B cell (primary cell): Measurements from ENCODE around the gene RASL10B. TPM values are rescaled to one million over a fixed set of nuclear protein-coding genes. Genes with fewer than 3 reads are reported as not detected.

Source experiments
- ATAC-seq: fragments of 200-7000 bp; cut with Tn5 transposase; one replicate; pipeline ENCODE4 v1.10.0; 2021; ENCODE audit warnings: low read depth, mild to moderate bottlenecking, moderate number of reproducible peaks, moderate library complexity
- CTCF ChIA-PET: fragments of 350-600 bp; sonication (Branson Sonifier 250); formaldehyde crosslinking; loops from one replicate; lab custom pipeline; 2021; ENCODE audit warnings: antibody characterized with exemption, inconsistent platforms; lab: Charles Lee
- POLR2A ChIA-PET: fragments of 350-600 bp; sonication (Branson Sonifier 250); formaldehyde crosslinking; loops from one replicate; lab custom pipeline; 2021; ENCODE audit warnings: antibody characterized with exemption; lab: Charles Lee
- DNase-seq: peaks from one replicate; pipeline ENCODE4 v3.0.0; 2013
- H2AFZ ChIP-seq: 2 replicates; pipeline ENCODE4 v1.6.1; 2012; ENCODE audit warnings: mild to moderate bottlenecking, low read depth, low read length; ENCODE audit not compliant: insufficient read depth, poor library complexity, severe bottlenecking
- H3K27ac ChIP-seq, 2 donors: 1 replicate in 1 of 2; 2 replicates in 1 of 2; pipeline ENCODE4 v1.5.1; 2012 to 2013; ENCODE audit warnings: low read length in 2 of 2, mild to moderate bottlenecking in 2 of 2, moderate library complexity in 1 of 2
- H3K27me3 ChIP-seq, 4 experiments: fragments of 200-600 bp in 1 of 4; sonication (generic) in 1 of 4; replicated peaks in 1 of 4; 1 replicate in 2 of 4; 2 replicates in 2 of 4; pipeline versions ENCODE4 v1.6.1 to v1.7.0; 2013 to 2016; ENCODE audit warnings: low read length in 3 of 4, mild to moderate bottlenecking in 2 of 4, mixed read lengths in 1 of 4, moderate library complexity in 1 of 4; ENCODE audit not compliant: insufficient read depth in 4 of 4, control insufficient read depth in 3 of 4; ENCODE audit errors: control extremely low read depth in 1 of 4
- H3K36me3 ChIP-seq, 2 experiments: replicated peaks in 1 of 2; 1 replicate in 1 of 2; 2 replicates in 1 of 2; pipeline versions ENCODE4 v1.6.1 to v1.7.1; 2013; ENCODE audit warnings: low read length in 1 of 2; ENCODE audit not compliant: insufficient read depth in 2 of 2, control insufficient read depth in 1 of 2; ENCODE audit errors: control extremely low read depth in 1 of 2, extremely low read depth in 1 of 2
- H3K4me1 ChIP-seq, 2 donors: fragments of 200-600 bp in 1 of 2; sonication (generic) in 1 of 2; 1 replicate in 1 of 2; 2 replicates in 1 of 2; pipeline versions ENCODE4 v1.5.1 to v1.6.1; 2013 to 2017; ENCODE audit warnings: low read length in 2 of 2; ENCODE audit not compliant: control insufficient read depth in 2 of 2, insufficient read depth in 2 of 2
- H3K4me2 ChIP-seq: replicated peaks from 2 replicates; pipeline ENCODE3; 2012; ENCODE audit warnings: mild to moderate bottlenecking, low read depth, low read length; ENCODE audit not compliant: poor library complexity, severe bottlenecking
- H3K4me3 ChIP-seq, 5 experiments: fragments of 200-600 bp in 1 of 5; sonication (generic) in 1 of 5; 1 replicate in 3 of 5; 2 replicates in 2 of 5; pipeline versions ENCODE4 v1.5.1 to v1.7.0; 2011 to 2016; ENCODE audit warnings: low read length in 4 of 5, mild to moderate bottlenecking in 4 of 5, low read depth in 2 of 5, control low read depth in 1 of 5, moderate library complexity in 1 of 5; ENCODE audit not compliant: insufficient read depth in 1 of 5; ENCODE audit errors: control extremely low read depth in 1 of 5, extremely low read depth in 1 of 5
- H3K79me2 ChIP-seq: fragments of 200-600 bp; sonication (generic); one replicate; pipeline ENCODE4 v1.6.0; 2016; ENCODE audit warnings: low read length; ENCODE audit not compliant: control insufficient read depth, insufficient read depth
- H3K9ac ChIP-seq: fragments of 200-600 bp; sonication (generic); 2 replicates; pipeline ENCODE4 v1.6.1; 2017; ENCODE audit warnings: mild to moderate bottlenecking, low read length, moderate library complexity
- H3K9me3 ChIP-seq, 3 donors: one replicate each; pipeline versions ENCODE4 v1.6.1 to v1.7.1; 2013; ENCODE audit warnings: low read length in 2 of 3; ENCODE audit not compliant: control insufficient read depth in 2 of 3, insufficient read depth in 1 of 3; ENCODE audit errors: control extremely low read depth in 1 of 3
- H4K20me1 ChIP-seq: 2 replicates; pipeline ENCODE4 v1.6.0; 2012; ENCODE audit warnings: mild to moderate bottlenecking, low read length; ENCODE audit not compliant: insufficient read depth, control insufficient read depth, poor library complexity, severe bottlenecking
- H3K27ac Mint-ChIP-seq: one replicate; pipeline ENCODE4 v1.8.0; 2021; ENCODE audit warnings: mixed read lengths
- H3K27me3 Mint-ChIP-seq: one replicate; pipeline ENCODE4 v1.8.0; 2021; ENCODE audit warnings: mixed read lengths
- H3K4me1 Mint-ChIP-seq: one replicate; pipeline ENCODE4 v1.8.0; 2021; ENCODE audit warnings: mixed read lengths
- H3K4me3 Mint-ChIP-seq: one replicate; pipeline ENCODE4 v1.8.0; 2021; ENCODE audit warnings: mixed read lengths
- H3K9me3 Mint-ChIP-seq: one replicate; pipeline ENCODE4 v1.8.0; 2022; ENCODE audit warnings: mixed read lengths; ENCODE audit not compliant: insufficient read depth
- EZH2 ChIP-seq: IDR thresholded peaks from 2 replicates; pipeline ENCODE4 v1.6.1; 2012; ENCODE audit warnings: borderline replicate concordance, low read depth, mild to moderate bottlenecking, moderate library complexity, low read length; ENCODE audit not compliant: insufficient read depth, poor library complexity, severe bottlenecking
- WGBS: methylation state at CpG from one replicate; pipeline ENCODE4 v1.1.5; 2013; ENCODE audit warnings: missing lambda C conversion rate; ENCODE audit not compliant: insufficient coverage; 5-methylcytosine and 5-hydroxymethylcytosine counted together
- intact Hi-C: fragments of 100-400 bp; cut with micrococcal nuclease; formaldehyde crosslinking; loops from one replicate; pipeline ENCODE4 v1.10.0; 2022
- polyA plus RNA-seq: library from polyadenylated mRNA; depleted of rRNA; stranded (reverse); fragments of >200 nt; gene quantifications from 2 replicates; pipeline ENCODE4 v1.2.3, GENCODE V29; 2012
- total RNA-seq, 2 donors: library from RNA; stranded (reverse); fragments of 120-200 nt in 1 of 2; gene quantifications; 1 replicate in 1 of 2; 2 replicates in 1 of 2; pipeline versions ENCODE4 v1.2.3 to v1.2.4, GENCODE V29; 2013 to 2022
- TF ChIP-seq, protein P1 (sequence below): fragments of 200-600 bp; IDR thresholded peaks from one replicate; pipeline ENCODE4 v1.8.0; 2022; ENCODE audit warnings: antibody characterized with exemption, mild to moderate bottlenecking

The RASL10B gene
- total and polyA plus RNA-seq, 2 donors (not counting 1 experiment from before 2014, with no cell fraction given), result 0.06 TPM; not detected in 1

DNA sequence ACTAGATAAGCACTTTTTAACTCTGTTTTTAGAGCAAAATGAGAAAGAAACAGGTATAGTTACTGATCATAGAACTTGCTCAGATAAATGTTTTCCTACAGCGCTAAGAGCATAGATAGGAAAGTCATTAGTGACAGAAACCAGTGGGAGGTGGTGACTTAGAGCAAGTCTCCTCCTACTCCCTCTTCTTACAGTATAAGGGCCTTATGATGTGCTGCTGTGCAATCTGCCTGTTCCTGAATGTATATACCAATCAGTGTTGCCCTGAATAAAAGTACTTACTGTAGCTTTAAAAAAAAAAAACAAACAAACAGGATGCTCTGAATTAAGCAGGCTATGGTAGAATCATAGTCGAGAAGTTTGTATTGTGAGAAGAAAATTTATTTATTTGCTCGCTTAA is 23.3 kb upstream of the RASL10B start:
- Mint-ChIP-seq H3K4me1 (peaks cover 27% of the 10 kb centered on the region), H3K4me3 (no peak overlapping the region), H3K9me3 (no peaks in the 10 kb centered on the region), H3K27me3 (no peaks in the 10 kb centered on the region), H3K27ac (peak overlapping the region; percentile 16)
- Histone ChIP-seq H3K27ac (peak overlapping the region in 1 of 2 donors; percentile 17), H3K4me3 (no peak overlapping the region), H3K79me2 (no peaks in the 10 kb centered on the region), H3K4me1 (peaks cover 20 to 22% of the 10 kb centered on the region in 2 donors), H3K27me3 (no peaks in the 10 kb centered on the region), H4K20me1 (peaks cover 14% of the 10 kb centered on the region), H3K9ac (no peak overlapping the region), H2AFZ (no peak overlapping the region), H3K9me3 (peaks cover 0 to under 1% (median 0%) of the 10 kb centered on the region in 3 donors), H3K36me3 (peaks cover 16 to 32% of the 10 kb centered on the region in 2 experiments), H3K4me2 (peak overlapping the region; percentile 43)
- TF ChIP-seq EZH2, result no peak
- TF ChIP-seq, protein P1, sequence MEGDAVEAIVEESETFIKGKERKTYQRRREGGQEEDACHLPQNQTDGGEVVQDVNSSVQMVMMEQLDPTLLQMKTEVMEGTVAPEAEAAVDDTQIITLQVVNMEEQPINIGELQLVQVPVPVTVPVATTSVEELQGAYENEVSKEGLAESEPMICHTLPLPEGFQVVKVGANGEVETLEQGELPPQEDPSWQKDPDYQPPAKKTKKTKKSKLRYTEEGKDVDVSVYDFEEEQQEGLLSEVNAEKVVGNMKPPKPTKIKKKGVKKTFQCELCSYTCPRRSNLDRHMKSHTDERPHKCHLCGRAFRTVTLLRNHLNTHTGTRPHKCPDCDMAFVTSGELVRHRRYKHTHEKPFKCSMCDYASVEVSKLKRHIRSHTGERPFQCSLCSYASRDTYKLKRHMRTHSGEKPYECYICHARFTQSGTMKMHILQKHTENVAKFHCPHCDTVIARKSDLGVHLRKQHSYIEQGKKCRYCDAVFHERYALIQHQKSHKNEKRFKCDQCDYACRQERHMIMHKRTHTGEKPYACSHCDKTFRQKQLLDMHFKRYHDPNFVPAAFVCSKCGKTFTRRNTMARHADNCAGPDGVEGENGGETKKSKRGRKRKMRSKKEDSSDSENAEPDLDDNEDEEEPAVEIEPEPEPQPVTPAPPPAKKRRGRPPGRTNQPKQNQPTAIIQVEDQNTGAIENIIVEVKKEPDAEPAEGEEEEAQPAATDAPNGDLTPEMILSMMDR, result no peak
- intact Hi-C loops, result no loop called here
- ATAC-seq (no peak), DNase-seq (no peak)
- CTCF ChIA-PET, result interaction anchor here (0.6 kb wide), 1 partner anchor 1283 kb away, joined by 3 read pairs; no protein-coding TSS in a partner anchor
- POLR2A ChIA-PET, result no interaction called here
- no CpG with 5 or more reads among the region's 3 CpGs for WGBS

DNA sequence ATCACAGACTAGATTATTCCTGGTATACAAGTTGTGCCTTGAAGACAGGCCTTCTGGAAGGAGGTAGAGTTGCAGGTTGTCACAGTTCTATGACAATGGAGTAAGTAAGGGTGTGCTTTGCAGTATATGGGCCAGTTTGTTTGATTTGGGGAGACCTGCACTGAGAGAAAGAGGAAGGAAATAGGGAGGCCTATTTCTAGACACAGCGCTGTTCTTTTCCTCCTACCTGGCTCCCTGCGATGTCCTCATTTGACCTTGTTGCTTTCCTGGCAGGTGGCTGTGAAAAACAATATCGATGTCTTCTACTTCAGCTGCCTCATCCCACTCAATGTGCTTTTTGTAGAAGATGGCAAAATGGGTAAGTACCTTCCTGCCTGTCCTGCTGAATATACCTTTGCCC is 22.5 kb upstream of the RASL10B start:
- intact Hi-C loops, result no loop called here
- 0% methylated on average over 2 of the region's 3 CpGs for WGBS
- Histone ChIP-seq H3K79me2 (no peaks in the 10 kb centered on the region), H2AFZ (no peak overlapping the region), H3K27ac (peak overlapping the region in 1 of 2 donors; percentile 35), H3K9me3 (no peaks in the 10 kb centered on the region), H3K4me2 (peak overlapping the region; percentile 43), H3K9ac (peak overlapping the region; percentile 22), H4K20me1 (peaks cover 10% of the 10 kb centered on the region), H3K4me1 (peaks cover 20 to 22% of the 10 kb centered on the region in 2 donors), H3K27me3 (no peaks in the 10 kb centered on the region), H3K36me3 (peaks cover 21 to 40% of the 10 kb centered on the region in 2 experiments), H3K4me3 (peak overlapping the region in 1 of 5 experiments; percentile 6)
- CTCF ChIA-PET, result no interaction called here
- H3K9me3 Mint-ChIP-seq, result no peaks in the 10 kb centered on the region
- ATAC-seq (peak; percentile 54), DNase-seq (peak; percentile 48)
- POLR2A ChIA-PET, result no interaction called here
- peak overlapping the region; percentile 69 for H3K27ac Mint-ChIP-seq
- no peaks in the 10 kb centered on the region for H3K27me3 Mint-ChIP-seq
- peak overlapping the region; percentile 54 for H3K4me3 Mint-ChIP-seq
- TF ChIP-seq EZH2, result no peak
- TF ChIP-seq, protein P1, result no peak
- H3K4me1 Mint-ChIP-seq, result peaks cover 27% of the 10 kb centered on the region
